Calu3 (cell line): ENCODE data around the gene GSG1. TPM values are rescaled to one million over a fixed set of nuclear protein-coding genes. Genes with fewer than 3 reads are reported as not detected.

ENCODE experiments used
- BruUV-seq: library from RNA; stranded (reverse); fragments of 400-500 nt; replicated peaks from 2 replicates; lab custom pipeline; 2021; lab: Mats Ljungman, UMichigan
- CTCF ChIA-PET: fragments of 300-600 bp; sonication (Branson Sonifier 250); formaldehyde crosslinking; loops from one replicate; lab custom pipeline; 2022; ENCODE audit warnings: antibody characterized with exemption; lab: Charles Lee
- DNase-seq: peaks from one replicate; pipeline ENCODE4 v3.0.0; 2022
- H3K27ac Mint-ChIP-seq: one replicate; pipeline ENCODE4 v1.8.0; 2022; ENCODE audit warnings: mixed read lengths; ENCODE audit not compliant: unreplicated experiment
- H3K27me3 Mint-ChIP-seq: one replicate; pipeline ENCODE4 v1.8.0; 2022; ENCODE audit warnings: mixed read lengths; ENCODE audit not compliant: unreplicated experiment
- H3K36me3 Mint-ChIP-seq: one replicate; pipeline ENCODE4 v1.8.0; 2022; ENCODE audit warnings: mild to moderate bottlenecking, moderate library complexity, mixed read lengths; ENCODE audit not compliant: insufficient read depth, unreplicated experiment
- H3K4me1 Mint-ChIP-seq: one replicate; pipeline ENCODE4 v1.8.0; 2022; ENCODE audit warnings: mild to moderate bottlenecking, low read depth, mixed read lengths; ENCODE audit not compliant: unreplicated experiment
- H3K4me3 Mint-ChIP-seq: one replicate; pipeline ENCODE4 v1.8.0; 2022; ENCODE audit warnings: mild to moderate bottlenecking, low read depth, moderate library complexity, mixed read lengths; ENCODE audit not compliant: unreplicated experiment
- H3K9me3 Mint-ChIP-seq: one replicate; pipeline ENCODE4 v1.8.0; 2022; ENCODE audit warnings: low read depth, mixed read lengths; ENCODE audit not compliant: unreplicated experiment
- CTCF ChIP-seq: fragments of 200-600 bp; IDR thresholded peaks from one replicate; pipeline ENCODE4 v1.8.0; 2022; ENCODE audit warnings: antibody characterized with exemption; ENCODE audit not compliant: unreplicated experiment
- intact Hi-C: fragments of 100-400 bp; cut with micrococcal nuclease; formaldehyde crosslinking; loops from one replicate; pipeline ENCODE4 v1.10.0; 2022; ENCODE audit not compliant: unreplicated experiment
- total RNA-seq: library from RNA; stranded (reverse); gene quantifications from 2 replicates; pipeline ENCODE4 v1.2.3, GENCODE V29; 2022

The GSG1 gene
- total RNA-seq, 1 experiment from 2014 or later, result not detected

- H3K4me3 Mint-ChIP-seq, result no peak overlapping the region
- H3K27ac Mint-ChIP-seq, result no peak overlapping the region
- BruUV-seq, result no TSS peak
- DNase-seq, result no peak
- intact Hi-C loops, result no loop called here
- no peaks in the 10 kb centered on the region for H3K27me3 Mint-ChIP-seq
- no peaks in the 10 kb centered on the region for H3K9me3 Mint-ChIP-seq
- peaks cover 30% of the 10 kb centered on the region for H3K4me1 Mint-ChIP-seq
- TF ChIP-seq CTCF, result no peak
- CTCF ChIA-PET, result no interaction called here
- H3K36me3 Mint-ChIP-seq, result peaks cover 17% of the 10 kb centered on the region
These were observed 942 bp upstream of the GSG1 start for GRCh38 chr12:13104409-13104808.

DNA sequence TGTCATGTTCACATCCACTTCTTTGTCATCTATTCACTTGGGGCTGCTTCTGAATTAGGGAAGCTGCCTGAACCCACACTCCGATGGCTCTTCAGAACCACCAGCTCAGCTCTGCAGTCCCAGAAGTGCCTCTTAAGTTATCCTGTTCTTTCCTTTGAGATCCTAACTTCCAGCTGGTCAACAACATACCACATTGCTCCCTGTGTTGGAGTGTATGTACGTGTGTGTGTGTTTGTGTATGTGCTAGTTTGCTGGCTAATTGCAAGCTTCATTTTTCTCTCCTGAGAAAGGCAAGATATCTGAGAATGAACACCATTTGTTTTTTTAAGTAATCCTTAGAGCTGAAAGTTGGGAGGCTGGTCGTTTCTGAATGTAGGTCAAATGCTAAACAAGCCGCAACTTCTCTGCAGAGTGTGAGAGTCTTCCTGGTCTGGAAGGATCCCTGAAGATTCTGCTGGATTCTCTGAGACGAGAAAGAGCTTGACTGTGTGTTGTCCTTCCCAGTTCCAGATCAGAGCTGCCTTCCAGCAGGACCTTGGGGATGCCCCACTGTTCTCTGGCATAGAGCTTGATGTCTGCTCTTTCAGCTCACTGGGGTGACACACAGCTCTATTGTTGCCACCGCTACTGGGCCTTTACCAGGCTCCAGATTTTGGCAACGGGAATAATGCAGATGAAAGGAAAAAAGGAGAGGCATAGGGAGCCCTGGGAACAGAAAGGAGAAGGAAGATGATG, 839 bp downstream of the GSG1 start:
- BruUV-seq, result no TSS peak
- TF ChIP-seq CTCF, result no peak
- no peak for DNase-seq
- H3K4me1 Mint-ChIP-seq, result peaks cover 48% of the 10 kb centered on the region
- CTCF ChIA-PET, result interaction anchor here (0.9 to 2.5 kb wide), 2 partner anchors 93 to 94 kb away, joined by 3 to 14 read pairs; partner anchors contain the start of gene EMP1
- intact Hi-C loops, result no loop called here
- H3K4me3 Mint-ChIP-seq, result peak overlapping the region; percentile 77
- peak overlapping the region; percentile 96 for H3K27ac Mint-ChIP-seq
- no peaks in the 10 kb centered on the region for H3K27me3 Mint-ChIP-seq
- H3K36me3 Mint-ChIP-seq, result peaks cover 33% of the 10 kb centered on the region
- H3K9me3 Mint-ChIP-seq, result no peaks in the 10 kb centered on the region

DNA sequence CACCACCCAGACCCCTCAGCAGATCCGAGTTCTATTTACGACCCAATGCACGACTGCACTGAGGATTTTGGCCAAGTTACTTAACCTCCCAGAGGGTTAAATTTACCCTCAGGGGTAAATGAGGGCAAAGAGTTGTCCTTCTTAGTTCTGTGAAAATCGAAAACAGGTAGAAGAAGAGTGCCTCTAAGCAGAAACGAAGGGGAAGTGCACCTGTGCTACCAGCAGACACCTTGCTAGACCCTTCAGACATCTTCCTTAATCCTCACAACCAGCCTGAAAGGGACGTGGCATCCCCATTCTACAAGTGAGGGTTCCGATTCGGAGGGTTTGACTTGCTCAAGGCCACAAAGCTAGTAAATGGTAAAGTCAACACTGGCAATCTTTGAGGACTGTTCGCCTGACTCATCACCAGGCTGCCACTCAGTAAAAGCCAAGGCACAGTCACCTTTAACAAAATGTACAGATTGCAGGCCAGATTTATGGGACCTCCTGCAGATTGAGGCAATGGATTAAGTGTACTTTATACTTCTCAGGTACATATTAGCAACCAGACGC, 1.6 kb downstream of the GSG1 start:
- peak; percentile 34 for DNase-seq
- BruUV-seq, result TSS peak; percentile 54
- intact Hi-C loops, result loop anchor here (1.0 kb wide), 1 partner anchor 70 kb away; no protein-coding TSS in a partner anchor

More for the DNA sequence above, 1.6 kb downstream of the GSG1 start:
- no peak for TF ChIP-seq CTCF
- peak overlapping the region; percentile 77 for H3K4me3 Mint-ChIP-seq
- peaks cover 33% of the 10 kb centered on the region for H3K36me3 Mint-ChIP-seq
- no peaks in the 10 kb centered on the region for H3K9me3 Mint-ChIP-seq
- CTCF ChIA-PET, result interaction anchor here (2.5 kb wide), 1 partner anchor 94 kb away, joined by 14 read pairs; the partner anchor contains the start of gene EMP1
- peaks cover 55% of the 10 kb centered on the region for H3K4me1 Mint-ChIP-seq
- H3K27me3 Mint-ChIP-seq, result no peaks in the 10 kb centered on the region
- peak overlapping the region; percentile 96 for H3K27ac Mint-ChIP-seq
